Measurements from ENCODE around the gene IRF1.
"Not testable (repeated sequence)": the region's sequence is repeated elsewhere in the genome, so short reads cannot be mapped to it uniquely, and the experiment has no call there.

IRF1 gene

GRCh38 chr5:132459031-132459982, 31.3 kb downstream of the IRF1 start:
- DNase-seq = no peak

- no peak for DNase-seq
These were observed 31.9 kb downstream of the IRF1 start for GRCh38 chr5:132458651-132459030.

- DNase-seq = no peak
These were observed 32.4 kb downstream of the IRF1 start for GRCh38 chr5:132458226-132458560.

GRCh38 chr5:132457371-132458225, 33.0 kb downstream of the IRF1 start:
- no peak for DNase-seq

- no peak for DNase-seq
These were observed 33.6 kb downstream of the IRF1 start for GRCh38 chr5:132456987-132457361.

GRCh38 chr5:132456296-132456986, 34.1 kb downstream of the IRF1 start:
- no peak for DNase-seq

GRCh38 chr5:132455614-132456115, 34.9 kb downstream of the IRF1 start:
- no peak for DNase-seq

GRCh38 chr5:132454361-132454760, 36.2 kb downstream of the IRF1 start:
- DNase-seq = no peak

GRCh38 chr5:132451387-132451786, 39.2 kb downstream of the IRF1 start:
- no peak for DNase-seq

GRCh38 chr5:132449060-132449459, 41.5 kb downstream of the IRF1 start:
- no peak for DNase-seq

GRCh38 chr5:132447196-132447595, 43.4 kb downstream of the IRF1 start:
- no peak for DNase-seq

GRCh38 chr5:132446621-132447020, 44.0 kb downstream of the IRF1 start:
- DNase-seq = no peak

- no peak for DNase-seq
These were observed 44.6 kb downstream of the IRF1 start for GRCh38 chr5:132445930-132446329.

- DNase-seq = no peak
These were observed 45.0 kb downstream of the IRF1 start for GRCh38 chr5:132445640-132445923.

GRCh38 chr5:132444841-132445639, 45.5 kb downstream of the IRF1 start:
- DNase-seq = no peak

- no peak for DNase-seq
These were observed 46.5 kb downstream of the IRF1 start for GRCh38 chr5:132444061-132444460.

- no peak for DNase-seq
These were observed 51.0 kb downstream of the IRF1 start for GRCh38 chr5:132439521-132440089.

- DNase-seq = no peak
These were observed 51.7 kb downstream of the IRF1 start for GRCh38 chr5:132438917-132439316.

- DNase-seq = not testable (repeated sequence)
These were observed 52.3 kb downstream of the IRF1 start for GRCh38 chr5:132438267-132438645.

GRCh38 chr5:132437604-132438266, 52.8 kb downstream of the IRF1 start:
- DNase-seq = no peak

GRCh38 chr5:132436936-132437335, 53.6 kb downstream of the IRF1 start:
- DNase-seq = no peak

GRCh38 chr5:132435886-132436285, 54.7 kb downstream of the IRF1 start:
- no peak for DNase-seq

Data from DMS79 treated with DMSO at 0.1 percent for 48 hours (cell line).